ENCODE results near the gene PRR23B. TPM values are rescaled to one million over a fixed set of nuclear protein-coding genes. Genes with fewer than 3 reads are reported as not detected.

The PRR23B gene
- polyA plus RNA-seq, 1 donor from 2014 or later, result not detected

- Histone ChIP-seq H4K20me1 (ENCODE audit: insufficient read depth) (no peaks in the 10 kb centered on the region), H3K9ac (ENCODE audit: low read length) (no peak within 1 kb of the TSS), H3F3A (ENCODE audit: insufficient read depth, low read length, poor library complexity, severe bottlenecking) (no peaks in the 10 kb centered on the region), H3K79me2 (replicated peaks; ENCODE audit: insufficient read depth, low read length) (no peaks in the 10 kb centered on the region), H2AFZ (ENCODE audit: low read depth, low read length) (no peak within 1 kb of the TSS), H3K36me3 (ENCODE audit: insufficient read depth, low read length) (no peaks in the 10 kb centered on the region), H3K4me3 (ENCODE audit: low read length) (no peak within 1 kb of the TSS), H3K4me2 (ENCODE audit: low read length) (no peak within 1 kb of the TSS), H3K27me3 (ENCODE audit: insufficient read depth, low read depth, low read length) (no peaks in the 10 kb centered on the region), H3K9me2 (ENCODE audit: insufficient read depth, low read length) (no peaks in the 10 kb centered on the region), H3K9me3 (ENCODE audit: low read length) (no peaks in the 10 kb centered on the region), H3K27ac (ENCODE audit: low read length) (no peak within 1 kb of the TSS)
- TF ChIP-seq CTCF (IDR thresholded peaks at IDR 0.05; ENCODE audit: poor library complexity, severe bottlenecking) (no peak), POLR2AphosphoS5 (IDR thresholded peaks at IDR 0.05) (no peak), EP300 (conservative IDR thresholded peaks at IDR 0.05; ENCODE audit: poor library complexity, severe bottlenecking) (no peak), RAD21 (conservative IDR thresholded peaks at IDR 0.05) (no peak), MXI1 (conservative IDR thresholded peaks at IDR 0.05; ENCODE audit: poor library complexity, severe bottlenecking) (no peak)
Measured at GRCh38 chr3:139006051-139006716, 14.5 kb downstream of the PRR23B start, which contains the start of gene PRR23A. TSS of gene PRR23A (minus strand) at chr3:139006268. CDS start at chr3:139006268, 0 bp downstream.

DNA sequence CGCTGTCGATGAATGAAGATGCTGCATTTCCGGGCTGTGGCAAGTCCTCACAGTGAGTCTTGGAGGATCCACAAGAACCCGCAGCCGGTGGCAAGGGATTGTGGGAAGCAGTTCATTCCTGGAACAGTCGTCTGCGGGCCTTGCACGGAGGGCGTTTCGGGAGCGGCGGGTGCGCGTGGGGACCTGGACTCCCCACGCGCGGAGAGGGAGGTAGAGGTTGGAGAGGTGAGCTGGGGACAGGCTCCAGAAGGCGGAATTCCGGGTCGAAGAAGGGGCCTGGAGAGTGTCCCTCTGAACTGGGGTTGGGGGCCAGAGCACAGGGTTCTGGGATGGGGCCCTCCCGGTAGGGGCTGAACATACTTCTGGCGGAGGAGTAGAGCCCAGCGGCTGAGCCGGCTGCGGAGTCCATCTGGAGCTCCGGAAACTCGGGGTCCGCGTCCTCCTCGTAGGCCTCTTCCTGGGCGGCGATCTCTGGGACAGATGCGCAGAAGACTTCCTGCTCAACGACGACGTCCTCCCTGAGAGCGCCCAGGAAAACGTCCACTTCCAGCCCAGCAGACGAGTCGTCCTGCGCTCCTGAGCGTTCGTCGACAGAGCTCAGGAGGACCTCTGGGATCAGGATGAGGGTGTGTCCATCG lies 15.3 kb downstream of the PRR23B start:
- TF ChIP-seq SMC3 (conservative IDR thresholded peaks at IDR 0.05; ENCODE audit: poor library complexity), result no peak
- TF ChIP-seq TAF1 (IDR thresholded peaks at IDR 0.05; ENCODE audit: low read depth), result no peak
- TF ChIP-seq, protein P1, sequence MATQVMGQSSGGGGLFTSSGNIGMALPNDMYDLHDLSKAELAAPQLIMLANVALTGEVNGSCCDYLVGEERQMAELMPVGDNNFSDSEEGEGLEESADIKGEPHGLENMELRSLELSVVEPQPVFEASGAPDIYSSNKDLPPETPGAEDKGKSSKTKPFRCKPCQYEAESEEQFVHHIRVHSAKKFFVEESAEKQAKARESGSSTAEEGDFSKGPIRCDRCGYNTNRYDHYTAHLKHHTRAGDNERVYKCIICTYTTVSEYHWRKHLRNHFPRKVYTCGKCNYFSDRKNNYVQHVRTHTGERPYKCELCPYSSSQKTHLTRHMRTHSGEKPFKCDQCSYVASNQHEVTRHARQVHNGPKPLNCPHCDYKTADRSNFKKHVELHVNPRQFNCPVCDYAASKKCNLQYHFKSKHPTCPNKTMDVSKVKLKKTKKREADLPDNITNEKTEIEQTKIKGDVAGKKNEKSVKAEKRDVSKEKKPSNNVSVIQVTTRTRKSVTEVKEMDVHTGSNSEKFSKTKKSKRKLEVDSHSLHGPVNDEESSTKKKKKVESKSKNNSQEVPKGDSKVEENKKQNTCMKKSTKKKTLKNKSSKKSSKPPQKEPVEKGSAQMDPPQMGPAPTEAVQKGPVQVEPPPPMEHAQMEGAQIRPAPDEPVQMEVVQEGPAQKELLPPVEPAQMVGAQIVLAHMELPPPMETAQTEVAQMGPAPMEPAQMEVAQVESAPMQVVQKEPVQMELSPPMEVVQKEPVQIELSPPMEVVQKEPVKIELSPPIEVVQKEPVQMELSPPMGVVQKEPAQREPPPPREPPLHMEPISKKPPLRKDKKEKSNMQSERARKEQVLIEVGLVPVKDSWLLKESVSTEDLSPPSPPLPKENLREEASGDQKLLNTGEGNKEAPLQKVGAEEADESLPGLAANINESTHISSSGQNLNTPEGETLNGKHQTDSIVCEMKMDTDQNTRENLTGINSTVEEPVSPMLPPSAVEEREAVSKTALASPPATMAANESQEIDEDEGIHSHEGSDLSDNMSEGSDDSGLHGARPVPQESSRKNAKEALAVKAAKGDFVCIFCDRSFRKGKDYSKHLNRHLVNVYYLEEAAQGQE (IDR thresholded peaks at IDR 0.05; ENCODE audit: borderline replicate concordance), result no peak
- TF ChIP-seq CTCF (IDR thresholded peaks at IDR 0.05; ENCODE audit: poor library complexity, severe bottlenecking), result no peak
- no peak for TF ChIP-seq MXI1 (conservative IDR thresholded peaks at IDR 0.05; ENCODE audit: poor library complexity, severe bottlenecking)
- TF ChIP-seq EZH2 (IDR thresholded peaks at IDR 0.05; ENCODE audit: borderline replicate concordance, insufficient read depth, low read length, poor library complexity, severe bottlenecking), result no peak
- TF ChIP-seq EP300 (conservative IDR thresholded peaks at IDR 0.05; ENCODE audit: poor library complexity, severe bottlenecking), result no peak
- no peak for TF ChIP-seq POLR2AphosphoS5 (IDR thresholded peaks at IDR 0.05)
- TF ChIP-seq RAD21 (conservative IDR thresholded peaks at IDR 0.05), result no peak
- no peak overlapping the region for H3K4me2 ChIP-seq (ENCODE audit: low read length)
- no peaks in the 10 kb centered on the region for H3K27me3 ChIP-seq (ENCODE audit: insufficient read depth, low read depth, low read length)
- H3K4me3 ChIP-seq (ENCODE audit: low read length), result no peak overlapping the region
- no peak overlapping the region for H3K27ac ChIP-seq (ENCODE audit: low read length)
- H3K9me2 ChIP-seq (ENCODE audit: insufficient read depth, low read length), result no peaks in the 10 kb centered on the region
- H3K79me2 ChIP-seq (replicated peaks; ENCODE audit: insufficient read depth, low read length), result no peaks in the 10 kb centered on the region
- no peaks in the 10 kb centered on the region for H3K9me3 ChIP-seq (ENCODE audit: low read length)
- no peaks in the 10 kb centered on the region for H4K20me1 ChIP-seq (ENCODE audit: insufficient read depth)
- no peak overlapping the region for H3K9ac ChIP-seq (ENCODE audit: low read length)
- H2AFZ ChIP-seq (ENCODE audit: low read depth, low read length), result no peak overlapping the region
- no peaks in the 10 kb centered on the region for H3F3A ChIP-seq (ENCODE audit: insufficient read depth, low read length, poor library complexity, severe bottlenecking)
- no peaks in the 10 kb centered on the region for H3K36me3 ChIP-seq (ENCODE audit: insufficient read depth, low read length)
